22Rv1 (cell line): ENCODE data around the gene PNCK.

ENCODE experiments used
- ZFX ChIP-seq: fragments of 450-650 bp; IDR thresholded peaks from 2 replicates; pipeline ENCODE4 v1.6.1; 2017; ENCODE audit warnings: antibody characterized with exemption, borderline replicate concordance
- TF ChIP-seq, protein P1 (sequence below): fragments of 450-650 bp; IDR thresholded peaks from 2 replicates; pipeline ENCODE4 v1.5.1; 2017; ENCODE audit warnings: mild to moderate bottlenecking

DNA sequence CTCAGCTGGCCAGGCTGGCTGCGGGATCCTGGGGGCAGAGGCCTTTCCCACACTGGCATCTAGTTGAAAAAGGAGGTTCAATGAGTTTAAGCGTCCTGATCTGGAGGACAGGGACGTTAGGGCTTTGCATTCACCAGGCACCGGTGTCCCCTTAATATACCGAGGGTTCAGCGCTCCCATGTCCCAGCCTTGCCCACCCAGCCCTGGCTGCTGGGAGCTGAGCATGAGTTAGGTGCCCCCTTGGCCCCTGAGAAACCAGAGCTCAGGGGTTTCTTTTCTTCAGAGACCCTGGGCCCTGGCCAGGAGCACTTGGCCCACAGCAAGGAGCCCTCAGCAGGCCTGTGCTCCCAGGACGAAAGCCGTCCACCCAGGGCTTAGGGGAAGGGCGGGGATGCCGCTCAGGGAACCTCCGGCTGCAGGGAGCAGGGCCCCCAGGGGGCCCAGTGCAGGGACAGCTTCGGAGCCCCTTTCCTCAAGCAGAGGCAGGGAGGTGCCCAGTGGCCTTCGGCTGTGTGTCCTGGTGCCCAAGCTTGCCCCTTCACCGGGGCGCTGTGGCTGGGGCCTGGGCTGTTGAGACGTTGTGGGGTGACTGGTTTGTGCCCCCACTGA lies 47.5 kb downstream of the PNCK start:
- TF ChIP-seq, protein P1, sequence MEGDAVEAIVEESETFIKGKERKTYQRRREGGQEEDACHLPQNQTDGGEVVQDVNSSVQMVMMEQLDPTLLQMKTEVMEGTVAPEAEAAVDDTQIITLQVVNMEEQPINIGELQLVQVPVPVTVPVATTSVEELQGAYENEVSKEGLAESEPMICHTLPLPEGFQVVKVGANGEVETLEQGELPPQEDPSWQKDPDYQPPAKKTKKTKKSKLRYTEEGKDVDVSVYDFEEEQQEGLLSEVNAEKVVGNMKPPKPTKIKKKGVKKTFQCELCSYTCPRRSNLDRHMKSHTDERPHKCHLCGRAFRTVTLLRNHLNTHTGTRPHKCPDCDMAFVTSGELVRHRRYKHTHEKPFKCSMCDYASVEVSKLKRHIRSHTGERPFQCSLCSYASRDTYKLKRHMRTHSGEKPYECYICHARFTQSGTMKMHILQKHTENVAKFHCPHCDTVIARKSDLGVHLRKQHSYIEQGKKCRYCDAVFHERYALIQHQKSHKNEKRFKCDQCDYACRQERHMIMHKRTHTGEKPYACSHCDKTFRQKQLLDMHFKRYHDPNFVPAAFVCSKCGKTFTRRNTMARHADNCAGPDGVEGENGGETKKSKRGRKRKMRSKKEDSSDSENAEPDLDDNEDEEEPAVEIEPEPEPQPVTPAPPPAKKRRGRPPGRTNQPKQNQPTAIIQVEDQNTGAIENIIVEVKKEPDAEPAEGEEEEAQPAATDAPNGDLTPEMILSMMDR, result no peak
- TF ChIP-seq ZFX, result no peak
